MCF 10A (cell line): Measurements from ENCODE around the gene ITGA5. TPM values are rescaled to one million over a fixed set of nuclear protein-coding genes. Genes with fewer than 3 reads are reported as not detected.

Source experiments
- BruUV-seq: library from RNA; stranded (reverse); fragments of 400-500 nt; replicated peaks from 2 replicates; lab custom pipeline; 2021; lab: Mats Ljungman, UMichigan
- CTCF ChIA-PET: fragments of 300-600 bp; sonication (Branson Sonifier 250); formaldehyde crosslinking; extraction: SDS; loops from one replicate; lab custom pipeline; 2021; ENCODE audit warnings: antibody characterized with exemption, inconsistent platforms; lab: Yijun Ruan, JAX
- POLR2A ChIA-PET: fragments of 300-600, 350-650 bp; sonication (Branson Sonifier 250); formaldehyde crosslinking; extraction: SDS; loops from one replicate; lab custom pipeline; 2020; ENCODE audit warnings: antibody characterized with exemption, inconsistent platforms; lab: Yijun Ruan, JAX
- DNase-seq: peaks from one replicate; pipeline ENCODE4 v3.0.0-alpha.2; 2018; ENCODE audit not compliant: unreplicated experiment
- H3K27ac Mint-ChIP-seq: one replicate; pipeline ENCODE4 v1.8.0; 2022; ENCODE audit warnings: mild to moderate bottlenecking, low read depth, mixed read lengths; ENCODE audit not compliant: unreplicated experiment
- H3K27me3 Mint-ChIP-seq: one replicate; pipeline ENCODE4 v1.8.0; 2022; ENCODE audit warnings: mixed read lengths; ENCODE audit not compliant: insufficient read depth, unreplicated experiment
- H3K36me3 Mint-ChIP-seq: one replicate; pipeline ENCODE4 v1.8.0; 2022; ENCODE audit warnings: mild to moderate bottlenecking, moderate library complexity, mixed read lengths; ENCODE audit not compliant: insufficient read depth, unreplicated experiment
- H3K4me1 Mint-ChIP-seq: one replicate; pipeline ENCODE4 v1.8.0; 2022; ENCODE audit warnings: mixed read lengths; ENCODE audit not compliant: insufficient read depth, unreplicated experiment
- H3K4me3 Mint-ChIP-seq: one replicate; pipeline ENCODE4 v1.8.0; 2022; ENCODE audit warnings: mild to moderate bottlenecking, moderate library complexity, mixed read lengths; ENCODE audit not compliant: unreplicated experiment
- H3K9me3 Mint-ChIP-seq: one replicate; pipeline ENCODE4 v1.8.0; 2022; ENCODE audit warnings: mixed read lengths; ENCODE audit not compliant: unreplicated experiment
- intact Hi-C: fragments of 100-400 bp; cut with micrococcal nuclease; formaldehyde crosslinking; loops from 2 replicates; pipeline ENCODE4 v1.14.1; 2022
- total RNA-seq: library from RNA; stranded (reverse); gene quantifications from 2 replicates; pipeline ENCODE4 v1.2.3, GENCODE V29; 2022
- TF ChIP-seq, protein P1 (sequence below): fragments of 200-600 bp; IDR thresholded peaks from one replicate; pipeline ENCODE4 v1.8.0; 2022; ENCODE audit warnings: antibody characterized with exemption, mild to moderate bottlenecking; ENCODE audit not compliant: unreplicated experiment

ITGA5 gene
- total RNA-seq, 1 experiment from 2014 or later = 110 TPM

DNA sequence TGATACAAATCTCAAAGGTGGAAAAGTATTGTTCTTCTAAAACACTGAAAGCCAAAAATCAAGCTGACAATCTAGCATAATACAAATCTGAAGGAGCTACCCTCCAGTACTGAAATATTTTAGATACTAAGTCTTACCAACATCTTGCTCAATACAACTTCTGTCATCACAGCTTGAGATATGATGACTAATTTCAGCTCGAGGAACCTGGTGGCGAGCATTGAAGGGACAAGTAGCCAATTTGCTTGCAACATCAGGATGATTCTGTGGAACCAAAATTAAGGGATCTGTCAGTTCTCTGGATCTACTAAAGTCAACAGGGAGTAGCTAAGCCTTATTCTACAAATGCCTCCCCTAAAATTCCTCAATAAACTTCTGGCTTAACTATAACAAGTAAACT is 44.0 kb upstream of the ITGA5 start:
- no TSS peak for BruUV-seq
- intact Hi-C loops = no loop called here
- no peaks in the 10 kb centered on the region for H3K27me3 Mint-ChIP-seq
- POLR2A ChIA-PET = interaction anchor here (0.6 to 2.4 kb wide), 6 partner anchors 10 to 839 kb away, joined by 3 to 12 read pairs (median 4); partner anchors contain the start of gene HNRNPA1
- H3K27ac Mint-ChIP-seq = no peak overlapping the region
- no peaks in the 10 kb centered on the region for H3K9me3 Mint-ChIP-seq
- peaks cover 6% of the 10 kb centered on the region for H3K4me1 Mint-ChIP-seq
- no peak overlapping the region for H3K4me3 Mint-ChIP-seq
- peak; percentile 92 for DNase-seq
- CTCF ChIA-PET = interaction anchor here (0.9 to 2.1 kb wide), 6 partner anchors 24 to 134 kb away, joined by 3 to 16 read pairs (median 5); no protein-coding TSS in a partner anchor
- no peaks in the 10 kb centered on the region for H3K36me3 Mint-ChIP-seq
- TF ChIP-seq, protein P1, sequence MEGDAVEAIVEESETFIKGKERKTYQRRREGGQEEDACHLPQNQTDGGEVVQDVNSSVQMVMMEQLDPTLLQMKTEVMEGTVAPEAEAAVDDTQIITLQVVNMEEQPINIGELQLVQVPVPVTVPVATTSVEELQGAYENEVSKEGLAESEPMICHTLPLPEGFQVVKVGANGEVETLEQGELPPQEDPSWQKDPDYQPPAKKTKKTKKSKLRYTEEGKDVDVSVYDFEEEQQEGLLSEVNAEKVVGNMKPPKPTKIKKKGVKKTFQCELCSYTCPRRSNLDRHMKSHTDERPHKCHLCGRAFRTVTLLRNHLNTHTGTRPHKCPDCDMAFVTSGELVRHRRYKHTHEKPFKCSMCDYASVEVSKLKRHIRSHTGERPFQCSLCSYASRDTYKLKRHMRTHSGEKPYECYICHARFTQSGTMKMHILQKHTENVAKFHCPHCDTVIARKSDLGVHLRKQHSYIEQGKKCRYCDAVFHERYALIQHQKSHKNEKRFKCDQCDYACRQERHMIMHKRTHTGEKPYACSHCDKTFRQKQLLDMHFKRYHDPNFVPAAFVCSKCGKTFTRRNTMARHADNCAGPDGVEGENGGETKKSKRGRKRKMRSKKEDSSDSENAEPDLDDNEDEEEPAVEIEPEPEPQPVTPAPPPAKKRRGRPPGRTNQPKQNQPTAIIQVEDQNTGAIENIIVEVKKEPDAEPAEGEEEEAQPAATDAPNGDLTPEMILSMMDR = no peak

GRCh38 chr12:54460317-54460923 is 41.4 kb upstream of the ITGA5 start:
- intact Hi-C loops = no loop called here
- Mint-ChIP-seq H3K4me1 (peaks cover 12% of the 10 kb centered on the region), H3K27ac (no peak overlapping the region), H3K36me3 (no peaks in the 10 kb centered on the region), H3K27me3 (no peaks in the 10 kb centered on the region), H3K9me3 (no peaks in the 10 kb centered on the region), H3K4me3 (no peak overlapping the region)
- ChIA-PET POLR2A (no interaction called here), CTCF (interaction anchor here (0.5 to 1.0 kb wide), 4 partner anchors 15 to 67 kb away, joined by 3 read pairs; no protein-coding TSS in a partner anchor)
- BruUV-seq = no TSS peak
- DNase-seq = no peak
- TF ChIP-seq, protein P1 = no peak

- peaks cover 12% of the 10 kb centered on the region for H3K4me1 Mint-ChIP-seq
- H3K36me3 Mint-ChIP-seq = no peaks in the 10 kb centered on the region
- DNase-seq = no peak
- H3K4me3 Mint-ChIP-seq = no peak overlapping the region
- no peaks in the 10 kb centered on the region for H3K27me3 Mint-ChIP-seq
- no peak overlapping the region for H3K27ac Mint-ChIP-seq
- intact Hi-C loops = no loop called here
- BruUV-seq = no TSS peak
- no peaks in the 10 kb centered on the region for H3K9me3 Mint-ChIP-seq
- POLR2A ChIA-PET = no interaction called here
- CTCF ChIA-PET = interaction anchor here (33.3 kb wide), 1 partner anchor 59 kb away, joined by 982 read pairs; no protein-coding TSS in a partner anchor
- TF ChIP-seq, protein P1 = no peak
These were observed 40.3 kb upstream of the ITGA5 start for GRCh38 chr12:54459355-54459754.

DNA sequence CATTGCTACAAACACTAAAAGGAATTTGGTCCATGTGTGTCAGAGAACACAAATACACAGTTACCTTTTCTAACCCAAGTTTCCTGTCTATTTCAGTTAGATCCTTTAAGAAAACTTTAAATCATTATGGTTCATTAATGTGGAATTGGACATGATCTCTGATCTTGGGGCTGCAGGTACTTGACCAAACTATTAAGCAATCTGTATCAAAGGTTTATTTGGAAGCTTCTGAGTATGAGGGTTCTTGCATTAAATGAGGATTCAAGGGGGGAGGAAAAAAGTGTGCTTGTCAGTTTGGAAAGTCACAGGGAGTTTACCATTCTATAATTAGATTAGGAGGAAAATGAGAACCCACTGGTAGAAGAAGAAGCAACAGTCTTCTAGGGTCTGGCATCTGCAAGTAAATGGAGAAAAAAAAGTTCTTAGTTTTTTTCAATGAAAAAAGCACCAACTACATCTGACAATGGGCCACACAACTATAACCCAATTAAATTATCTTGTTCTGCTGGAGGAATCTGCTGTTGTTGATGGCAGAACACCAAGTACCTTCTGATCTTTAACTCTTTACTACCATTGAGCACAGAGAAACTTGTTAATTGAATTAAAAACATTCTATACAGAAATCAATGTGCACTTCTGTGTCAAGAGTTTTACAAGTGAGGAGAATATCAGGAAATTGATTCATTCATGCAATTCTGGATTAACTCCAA is 36.8 kb upstream of the ITGA5 start:
- no peaks in the 10 kb centered on the region for H3K9me3 Mint-ChIP-seq
- no peak overlapping the region for H3K4me3 Mint-ChIP-seq
- peaks cover 7% of the 10 kb centered on the region for H3K4me1 Mint-ChIP-seq
- H3K36me3 Mint-ChIP-seq = no peaks in the 10 kb centered on the region
- ChIA-PET CTCF (interaction anchor here (10.2 to 33.3 kb wide), 2 partner anchors 17 to 55 kb away, joined by 85 to 982 read pairs; no protein-coding TSS in a partner anchor), POLR2A (interaction anchor here (0.6 kb wide), 1 partner anchor 68 kb away, joined by 3 read pairs; no protein-coding TSS in a partner anchor)
- BruUV-seq = no TSS peak
- TF ChIP-seq, protein P1 = no peak
- H3K27ac Mint-ChIP-seq = no peak overlapping the region
- intact Hi-C loops = no loop called here
- no peak for DNase-seq
- no peaks in the 10 kb centered on the region for H3K27me3 Mint-ChIP-seq
